MM.1S (cell line): Measurements from ENCODE around the gene ABCA3.

Experiments
- DNase-seq: peaks from one replicate; pipeline ENCODE4 v3.0.0-alpha.2; 2015
- H2AFZ ChIP-seq: fragments of 300-600 bp; sonication (generic); 2 replicates; pipeline ENCODE4 v1.6.0; 2016; ENCODE audit warnings: antibody characterized with exemption, low read length
- H3F3A ChIP-seq: fragments of 300-600 bp; sonication (generic); 2 replicates; pipeline ENCODE4 v1.6.1; 2016; ENCODE audit warnings: mild to moderate bottlenecking, antibody characterized with exemption, low read length, moderate library complexity, mixed read lengths; ENCODE audit not compliant: insufficient read depth
- H3K27ac ChIP-seq: fragments of 300-600 bp; sonication (generic); 2 replicates; pipeline ENCODE4 v1.5.1; 2016; ENCODE audit warnings: mild to moderate bottlenecking, low read length
- H3K27me3 ChIP-seq: fragments of 300-600 bp; sonication (generic); replicated peaks from 2 replicates; pipeline ENCODE4 v1.6.0; 2016; ENCODE audit warnings: low read length; ENCODE audit not compliant: insufficient read depth
- H3K36me3 ChIP-seq: fragments of 300-600 bp; sonication (generic); replicated peaks from 2 replicates; pipeline ENCODE4 v1.6.1; 2016; ENCODE audit warnings: mild to moderate bottlenecking, low read length, mixed read lengths; ENCODE audit not compliant: insufficient read depth
- H3K4me1 ChIP-seq: fragments of 300-600 bp; sonication (generic); 2 replicates; pipeline ENCODE4 v1.6.1; 2016; ENCODE audit warnings: low read length, mixed read lengths
- H3K4me2 ChIP-seq: fragments of 300-600 bp; sonication (generic); 2 replicates; pipeline ENCODE4 v1.6.0; 2016; ENCODE audit warnings: low read depth, low read length
- H3K4me3 ChIP-seq: fragments of 300-600 bp; sonication (generic); 2 replicates; pipeline ENCODE4 v1.5.1; 2016; ENCODE audit warnings: low read length, mixed read lengths
- H3K79me2 ChIP-seq: fragments of 300-600 bp; sonication (generic); 2 replicates; pipeline ENCODE4 v1.6.1; 2016; ENCODE audit warnings: mixed run types, low read length, mixed read lengths
- H3K9ac ChIP-seq: fragments of 300-600 bp; sonication (generic); 2 replicates; pipeline ENCODE4 v1.6.1; 2016; ENCODE audit warnings: low read length, mixed read lengths
- H3K9me2 ChIP-seq: fragments of 300-600 bp; sonication (generic); replicated peaks from 2 replicates; pipeline ENCODE4 v1.6.1; 2016; ENCODE audit warnings: mild to moderate bottlenecking, low read length, mixed read lengths; ENCODE audit not compliant: insufficient read depth
- H3K9me3 ChIP-seq: fragments of 300-600 bp; sonication (generic); replicated peaks from 2 replicates; pipeline ENCODE4 v1.6.1; 2016; ENCODE audit warnings: mild to moderate bottlenecking, low read length, mixed read lengths; ENCODE audit not compliant: insufficient read depth
- H4K20me1 ChIP-seq: fragments of 300-600 bp; sonication (generic); 2 replicates; pipeline ENCODE4 v1.6.1; 2016; ENCODE audit warnings: mild to moderate bottlenecking, low read length, moderate library complexity, mixed read lengths; ENCODE audit not compliant: insufficient read depth
- EZH2 ChIP-seq: fragments of 300-600 bp; sonication (generic); optimal IDR thresholded peaks from 2 replicates; pipeline ENCODE3; 2017; ENCODE audit warnings: low read depth, mild to moderate bottlenecking, antibody characterized with exemption, low read length, mixed read lengths
- EZH2phosphoT487 ChIP-seq: fragments of 300-600 bp; sonication (generic); IDR thresholded peaks from 2 replicates; pipeline ENCODE4 v1.6.1; 2018; ENCODE audit warnings: antibody characterized with exemption, low read length
- TF ChIP-seq, protein P1 (sequence below): fragments of 300-600 bp; sonication (generic); IDR thresholded peaks from 2 replicates; pipeline ENCODE4 v1.5.1; 2016; ENCODE audit warnings: antibody characterized with exemption, low read length, mixed read lengths

Gene ABCA3

DNA sequence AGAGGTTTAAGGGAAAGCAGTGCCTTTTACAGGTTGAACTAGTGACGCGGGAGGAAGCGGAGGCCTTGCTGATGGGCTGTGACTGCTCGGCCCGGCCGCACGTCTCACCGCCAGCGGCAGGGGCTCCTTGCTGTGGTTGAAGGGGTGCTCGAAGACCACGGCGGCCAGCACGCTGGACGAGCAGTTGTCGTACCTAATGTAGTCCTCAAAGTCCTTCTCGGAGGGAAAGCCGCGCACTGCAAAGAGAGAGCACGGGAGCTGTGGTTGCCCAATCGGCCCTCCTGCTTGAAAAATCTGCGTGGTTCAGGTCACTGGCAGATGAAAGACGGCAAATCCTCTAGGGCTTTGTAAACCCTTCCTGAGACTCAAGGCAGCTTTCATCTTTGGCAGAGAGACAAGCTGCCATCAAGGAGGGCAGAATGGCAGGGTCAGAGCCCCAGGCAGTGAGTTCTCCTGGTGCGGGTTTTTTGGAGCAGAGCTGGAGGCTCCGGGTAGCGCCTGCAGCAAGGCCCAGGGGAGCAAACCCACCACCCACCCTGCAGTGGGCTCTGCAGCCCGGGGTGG, 16.1 kb downstream of the ABCA3 start:
- Histone ChIP-seq H3K27ac (no peak overlapping the region), H3K9me2 (no peaks in the 10 kb centered on the region), H3K9me3 (no peaks in the 10 kb centered on the region), H3K27me3 (peaks cover 77% of the 10 kb centered on the region), H3K79me2 (no peaks in the 10 kb centered on the region), H2AFZ (no peak overlapping the region), H3K4me1 (no peaks in the 10 kb centered on the region), H3K4me3 (no peak overlapping the region), H3K4me2 (no peak overlapping the region), H4K20me1 (no peaks in the 10 kb centered on the region), H3K9ac (no peak overlapping the region), H3F3A (no peaks in the 10 kb centered on the region), H3K36me3 (no peaks in the 10 kb centered on the region)
- no peak for DNase-seq
- TF ChIP-seq, protein P1, sequence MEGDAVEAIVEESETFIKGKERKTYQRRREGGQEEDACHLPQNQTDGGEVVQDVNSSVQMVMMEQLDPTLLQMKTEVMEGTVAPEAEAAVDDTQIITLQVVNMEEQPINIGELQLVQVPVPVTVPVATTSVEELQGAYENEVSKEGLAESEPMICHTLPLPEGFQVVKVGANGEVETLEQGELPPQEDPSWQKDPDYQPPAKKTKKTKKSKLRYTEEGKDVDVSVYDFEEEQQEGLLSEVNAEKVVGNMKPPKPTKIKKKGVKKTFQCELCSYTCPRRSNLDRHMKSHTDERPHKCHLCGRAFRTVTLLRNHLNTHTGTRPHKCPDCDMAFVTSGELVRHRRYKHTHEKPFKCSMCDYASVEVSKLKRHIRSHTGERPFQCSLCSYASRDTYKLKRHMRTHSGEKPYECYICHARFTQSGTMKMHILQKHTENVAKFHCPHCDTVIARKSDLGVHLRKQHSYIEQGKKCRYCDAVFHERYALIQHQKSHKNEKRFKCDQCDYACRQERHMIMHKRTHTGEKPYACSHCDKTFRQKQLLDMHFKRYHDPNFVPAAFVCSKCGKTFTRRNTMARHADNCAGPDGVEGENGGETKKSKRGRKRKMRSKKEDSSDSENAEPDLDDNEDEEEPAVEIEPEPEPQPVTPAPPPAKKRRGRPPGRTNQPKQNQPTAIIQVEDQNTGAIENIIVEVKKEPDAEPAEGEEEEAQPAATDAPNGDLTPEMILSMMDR, result no peak
- TF ChIP-seq EZH2phosphoT487, result no peak
- no peak for TF ChIP-seq EZH2

DNA sequence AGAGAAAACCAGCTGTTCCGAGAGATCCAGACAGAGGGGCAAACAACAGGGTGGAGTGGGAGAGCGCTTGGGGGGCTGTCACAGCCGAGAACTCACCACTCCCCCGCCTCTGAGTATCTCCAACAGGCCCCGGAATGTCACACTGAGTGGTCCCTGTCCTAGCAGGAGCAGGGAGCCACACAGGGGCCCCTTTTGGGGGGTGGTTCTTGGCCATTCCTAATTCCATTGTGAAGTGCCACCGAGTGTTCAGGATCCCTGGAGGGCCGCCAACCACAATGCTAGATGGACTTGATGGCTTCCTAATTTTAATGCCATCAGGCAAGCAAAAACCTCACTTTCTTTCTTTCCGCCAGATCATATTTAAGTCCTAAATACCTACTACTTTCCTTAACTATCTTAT, 16.8 kb downstream of the ABCA3 start:
- Histone ChIP-seq H3K9ac (no peak overlapping the region), H3K36me3 (no peaks in the 10 kb centered on the region), H3K4me1 (no peaks in the 10 kb centered on the region), H3K27me3 (peaks cover 75% of the 10 kb centered on the region), H3K9me3 (no peaks in the 10 kb centered on the region), H3K27ac (no peak overlapping the region), H3K4me2 (no peak overlapping the region), H4K20me1 (no peaks in the 10 kb centered on the region), H3F3A (no peaks in the 10 kb centered on the region), H3K79me2 (no peaks in the 10 kb centered on the region), H3K9me2 (no peaks in the 10 kb centered on the region), H2AFZ (no peak overlapping the region), H3K4me3 (no peak overlapping the region)
- no peak for DNase-seq
- TF ChIP-seq EZH2phosphoT487, result no peak
- TF ChIP-seq, protein P1, result no peak
- no peak for TF ChIP-seq EZH2

DNA sequence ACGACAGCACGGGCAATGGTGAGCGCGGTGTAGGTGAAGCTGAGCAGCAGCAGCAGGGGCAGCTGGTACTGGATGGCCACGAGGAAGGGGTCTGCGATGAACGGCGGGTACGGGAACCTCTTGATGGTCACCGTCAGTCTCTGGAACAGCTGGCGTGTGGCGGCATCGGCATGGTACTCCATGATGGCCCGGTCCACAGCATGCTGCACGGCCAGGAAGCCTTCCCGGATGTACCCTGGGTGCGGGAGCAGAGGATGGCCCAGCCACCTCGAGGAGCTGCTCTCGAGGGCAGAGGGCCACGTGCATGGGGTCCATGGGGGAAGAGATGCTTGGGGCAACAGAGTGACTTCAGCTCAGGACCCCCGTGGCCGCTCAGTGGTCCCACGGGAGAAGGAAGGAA, 20.9 kb downstream of the ABCA3 start:
- H3K4me3 ChIP-seq, result no peak overlapping the region

More for the DNA sequence above, 20.9 kb downstream of the ABCA3 start:
- Histone ChIP-seq H3K36me3 (no peaks in the 10 kb centered on the region), H3F3A (no peaks in the 10 kb centered on the region), H3K4me2 (no peak overlapping the region), H4K20me1 (no peaks in the 10 kb centered on the region), H2AFZ (no peak overlapping the region), H3K27me3 (peaks cover 67% of the 10 kb centered on the region), H3K9me2 (no peaks in the 10 kb centered on the region), H3K79me2 (no peaks in the 10 kb centered on the region), H3K27ac (no peak overlapping the region), H3K9ac (no peak overlapping the region), H3K9me3 (no peaks in the 10 kb centered on the region), H3K4me1 (no peaks in the 10 kb centered on the region)
- TF ChIP-seq EZH2phosphoT487 (no peak), EZH2 (no peak)
- TF ChIP-seq, protein P1, result no peak
- DNase-seq, result no peak
